Stimulated activated CD8-positive, alpha-beta memory T cell treated with anti-CD3 and anti-CD28 coated beads, Interleukin-12 subunit alpha, Interleukin-12 subunit beta, amount 100 ng/mL, for 24 hours (primary cell): ENCODE measurements around the gene ENDOU.

ENCODE experiments used
- DNase-seq: peaks from one replicate; pipeline ENCODE4 v3.0.0-alpha.2; 2020; ENCODE audit errors: extremely low read depth

The ENDOU gene

GRCh38 chr12:47757364-47757839, 32.1 kb upstream of the ENDOU start:
- DNase-seq, result no peak

GRCh38 chr12:47755655-47756562, 30.6 kb upstream of the ENDOU start:
- no peak for DNase-seq

DNA sequence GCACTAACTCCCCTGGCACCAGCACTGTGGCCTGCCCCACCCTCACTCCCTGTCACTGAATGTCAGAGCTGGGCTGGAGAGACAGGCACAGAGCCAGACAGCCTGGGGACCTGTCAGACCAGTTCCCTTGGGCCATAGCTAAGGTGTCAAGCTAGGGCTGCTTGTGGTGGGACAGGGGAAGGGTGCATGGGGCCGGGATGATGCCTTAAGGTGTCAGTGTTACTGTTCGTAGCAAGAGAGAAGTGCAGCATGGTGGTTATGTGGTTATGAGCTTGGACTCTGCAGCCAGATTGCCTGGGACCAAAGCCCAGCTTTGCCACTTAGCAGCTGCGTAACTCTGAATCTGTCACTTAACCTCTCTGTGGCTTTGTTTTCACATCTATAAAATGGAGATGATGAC, 29.6 kb upstream of the ENDOU start:
- DNase-seq, result no peak

DNA sequence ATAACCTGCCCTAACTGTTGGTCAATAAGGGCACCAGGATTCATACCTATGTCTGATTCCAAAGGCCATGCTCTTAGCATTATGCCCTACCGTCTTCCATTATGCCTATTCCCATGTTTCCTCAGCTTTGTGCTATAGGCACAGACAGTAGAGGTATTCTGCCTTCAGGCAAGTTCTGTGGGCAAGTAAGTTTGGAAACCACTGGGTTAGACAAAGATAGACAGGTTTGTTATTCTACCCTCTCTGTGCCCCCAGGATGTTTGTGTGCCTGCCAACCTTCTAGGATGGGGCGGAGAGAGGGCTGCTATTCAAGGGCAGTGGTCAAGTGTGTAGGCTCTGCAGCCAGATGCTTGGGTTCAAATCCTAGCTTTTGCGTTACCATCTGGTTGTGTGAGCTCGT, 28.8 kb upstream of the ENDOU start:
- DNase-seq, result no peak

DNA sequence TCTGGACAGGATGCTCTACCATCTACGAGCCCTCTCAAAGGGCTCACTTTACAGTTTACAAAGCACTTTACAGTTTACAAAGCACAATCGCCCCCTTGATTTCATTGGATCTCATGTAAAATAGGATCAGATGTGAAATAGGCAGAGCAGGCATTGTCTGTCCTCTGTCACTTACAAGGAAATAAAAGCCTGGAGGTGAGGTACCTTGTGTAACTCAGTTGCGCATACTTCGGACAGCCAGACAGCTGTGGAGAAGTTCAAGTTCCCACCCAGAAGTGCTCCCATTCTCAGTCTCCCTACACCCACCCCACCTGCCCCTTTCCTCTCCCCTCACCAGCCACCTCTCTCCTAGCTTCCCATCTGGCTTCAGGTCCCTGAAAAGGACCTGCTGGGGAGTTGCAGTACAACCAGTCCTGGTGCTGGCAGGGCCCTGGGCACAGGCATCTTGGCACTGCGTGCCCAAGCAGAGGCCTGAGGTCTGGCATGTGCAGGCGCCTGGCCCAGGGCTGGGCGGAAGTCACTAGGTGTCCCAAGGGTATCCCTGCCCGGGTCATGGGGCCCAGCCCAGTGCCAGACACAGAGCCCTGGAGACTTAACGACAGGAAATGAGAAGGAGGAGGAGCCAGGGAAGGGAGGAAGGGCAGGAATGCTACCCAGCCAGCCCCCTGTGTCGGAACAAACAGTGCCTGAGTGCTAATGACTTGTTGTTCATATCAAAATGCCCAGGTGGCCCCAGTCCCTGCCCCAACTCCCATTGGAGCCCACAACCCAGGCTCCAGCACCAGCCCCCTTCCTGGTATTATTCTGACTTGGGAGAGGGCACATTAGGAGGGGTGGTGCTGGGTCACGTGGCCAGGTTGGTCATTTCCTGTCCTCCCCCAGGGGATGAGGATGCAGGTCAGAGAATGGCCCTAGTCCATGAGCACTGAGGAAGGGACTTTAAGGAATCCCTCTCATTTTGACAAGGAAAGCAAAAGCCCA, 28.0 kb upstream of the ENDOU start:
- DNase-seq, result no peak

DNA sequence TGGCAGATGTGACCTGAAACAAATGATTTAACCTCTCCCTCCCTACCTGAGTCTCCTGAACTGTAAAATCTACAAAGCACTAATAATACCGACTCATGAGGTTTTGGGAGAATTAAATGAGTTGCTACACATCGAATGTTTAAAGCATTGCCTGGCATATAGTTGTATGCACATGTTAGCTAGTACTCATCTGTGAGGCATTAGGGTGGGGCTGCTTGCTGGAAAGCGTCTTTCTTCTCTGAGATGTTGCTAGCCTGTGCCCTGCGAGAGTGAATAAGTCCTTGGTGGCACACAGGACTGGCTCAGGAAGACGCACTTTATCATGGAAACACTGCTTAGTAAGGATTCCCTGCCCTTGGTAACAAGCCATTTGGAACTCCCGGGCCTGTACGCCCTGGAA, 27.3 kb upstream of the ENDOU start:
- DNase-seq, result no peak

- no peak for DNase-seq
These were observed 26.8 kb upstream of the ENDOU start for GRCh38 chr12:47752121-47752520.

- DNase-seq, result no peak
These were observed 26.3 kb upstream of the ENDOU start for GRCh38 chr12:47751561-47751960.

- DNase-seq, result no peak
These were observed 25.7 kb upstream of the ENDOU start for GRCh38 chr12:47750916-47751470.

- DNase-seq, result no peak
These were observed 25.0 kb upstream of the ENDOU start for GRCh38 chr12:47750229-47750798.

DNA sequence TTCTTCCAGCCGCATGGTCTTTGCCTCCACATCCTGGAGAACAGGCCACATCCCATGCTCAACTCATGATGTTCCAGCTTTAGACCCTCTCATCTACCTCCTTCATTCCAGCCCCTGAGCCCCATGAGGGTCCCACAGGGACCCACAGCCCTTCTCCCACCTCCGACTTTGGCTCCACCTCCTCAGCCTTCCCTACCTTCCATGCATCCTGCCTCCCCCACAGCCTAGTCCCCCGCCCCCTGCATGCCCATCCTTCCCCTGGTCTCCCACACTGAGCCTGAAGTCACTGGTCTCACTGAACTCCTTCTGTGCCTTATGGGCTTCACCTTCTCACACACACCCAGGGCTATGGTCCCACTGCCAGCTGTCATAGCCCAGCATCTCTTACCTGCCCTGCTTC, 23.6 kb upstream of the ENDOU start:
- no peak for DNase-seq

- DNase-seq, result no peak
These were observed 23.2 kb upstream of the ENDOU start for GRCh38 chr12:47748507-47748828.

DNA sequence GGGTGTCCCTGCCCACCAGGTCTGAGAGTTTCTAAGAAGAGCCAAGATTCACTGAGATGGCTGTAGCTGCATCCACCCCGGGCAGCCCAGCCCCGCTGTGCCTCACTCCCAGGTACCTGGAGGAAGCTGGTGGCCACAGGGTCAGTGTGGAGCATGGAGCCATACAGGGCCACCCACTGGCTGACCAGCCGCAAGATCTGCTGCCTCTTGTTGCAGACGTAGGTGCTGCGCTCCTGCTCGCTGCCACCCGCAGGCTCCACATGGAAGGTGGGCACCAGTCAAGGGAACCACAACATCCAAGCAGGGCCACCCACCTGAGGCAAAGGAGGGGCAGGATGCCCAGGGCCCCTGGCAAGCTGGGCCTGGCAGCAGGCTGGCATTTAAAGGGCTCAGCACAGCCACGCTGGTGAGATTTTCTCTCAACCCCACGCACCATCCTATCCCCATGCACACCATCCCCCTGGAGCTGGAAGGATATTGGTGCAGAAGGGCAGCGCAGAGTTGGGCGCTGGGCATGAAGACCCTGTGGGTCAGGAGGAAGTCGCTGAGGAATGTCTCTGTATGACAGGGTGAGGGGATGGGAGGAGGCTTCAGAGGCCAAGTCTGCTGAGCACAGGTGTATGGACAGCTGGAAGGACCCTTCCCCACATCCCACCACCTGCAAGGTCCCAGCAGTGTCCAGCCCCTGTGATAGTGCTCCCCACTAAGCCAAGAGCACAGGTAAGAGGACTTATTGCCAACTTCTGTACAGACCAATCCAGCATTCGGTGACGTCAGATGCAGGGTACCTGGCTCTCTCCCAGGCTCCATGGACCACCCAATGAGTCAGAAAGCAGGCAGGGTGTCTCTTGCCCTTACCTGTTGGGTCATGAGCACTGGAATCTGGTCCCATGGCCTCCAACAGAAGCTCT, 22.6 kb upstream of the ENDOU start:
- DNase-seq, result no peak

DNA sequence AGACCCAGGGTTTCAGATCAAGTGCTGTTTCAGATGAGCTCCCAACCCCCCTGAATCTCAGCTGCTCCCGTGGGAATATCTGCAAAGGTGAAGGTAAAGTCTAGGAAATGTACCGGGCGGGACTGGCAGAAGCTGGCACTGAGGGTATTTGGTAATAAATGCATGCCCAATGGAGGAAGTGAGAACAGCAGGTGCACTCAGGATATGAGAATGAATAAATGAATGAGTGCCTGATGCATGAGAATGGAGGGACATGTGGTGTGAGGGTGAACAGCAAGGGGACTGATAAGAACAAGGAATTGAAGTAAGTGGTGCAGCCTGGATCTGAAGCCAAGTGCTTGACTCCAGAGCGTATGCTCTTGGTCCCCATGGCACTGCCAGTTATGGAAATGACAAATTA, 21.8 kb upstream of the ENDOU start:
- no peak for DNase-seq

DNA sequence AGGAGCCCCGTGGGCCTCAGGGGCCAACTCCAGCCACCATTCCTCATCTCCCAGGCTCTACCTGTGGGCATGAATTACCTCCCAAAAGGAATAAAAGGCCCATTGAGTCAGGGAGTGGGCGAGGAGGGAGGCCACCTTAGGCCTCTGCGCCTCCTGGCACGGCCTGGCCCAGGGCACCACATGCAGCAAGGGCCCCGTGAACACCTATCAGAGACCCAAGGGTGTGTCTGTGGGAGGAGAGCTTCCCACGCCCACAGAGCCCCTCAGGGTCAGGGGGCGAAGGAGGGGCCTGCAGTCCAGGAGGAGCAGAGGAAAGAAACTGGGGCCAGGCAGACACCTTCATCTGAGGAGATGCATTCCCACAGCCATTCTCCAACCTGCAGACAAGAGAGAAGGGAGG, 21.2 kb upstream of the ENDOU start:
- DNase-seq, result no peak

- DNase-seq, result no peak
These were observed 20.8 kb upstream of the ENDOU start for GRCh38 chr12:47746073-47746472.

GRCh38 chr12:47745485-47746041, 20.3 kb upstream of the ENDOU start:
- no peak for DNase-seq

GRCh38 chr12:47744778-47745436, 19.6 kb upstream of the ENDOU start:
- DNase-seq, result no peak

DNA sequence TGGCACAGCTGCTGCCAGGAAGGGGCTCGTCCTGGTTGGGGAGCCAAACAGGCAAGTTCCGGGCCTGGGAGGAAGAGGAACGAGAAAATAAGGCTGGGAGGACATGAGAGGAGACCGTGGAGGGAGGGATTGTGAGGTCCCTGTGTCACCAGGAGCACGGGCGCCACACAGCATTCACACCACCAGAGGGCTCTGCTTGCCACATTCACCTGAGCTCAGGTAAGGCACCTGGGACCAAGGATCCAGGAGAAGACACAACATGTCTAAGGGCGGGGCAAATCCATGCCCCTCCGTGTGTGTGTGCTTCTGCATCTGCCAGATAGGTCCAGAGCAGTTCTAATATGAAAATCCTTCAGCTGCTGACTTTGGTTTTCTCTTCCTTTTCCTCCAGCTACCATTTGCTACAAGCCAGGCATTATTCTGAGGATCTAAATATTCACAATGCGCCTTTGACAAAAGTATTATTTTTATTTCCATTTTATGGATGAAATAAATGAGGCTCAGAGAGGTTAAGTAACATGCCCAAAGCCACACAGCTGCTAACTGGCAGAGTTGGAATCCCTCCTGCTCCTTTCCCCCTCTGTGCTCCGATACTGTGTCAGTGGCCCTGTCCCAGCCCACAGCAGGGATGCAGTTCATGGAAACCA, 18.8 kb upstream of the ENDOU start:
- no peak for DNase-seq
